Measurements from ENCODE around the gene ABCA3.

- TF ChIP-seq CTCF (IDR thresholded peaks at IDR 0.05 in 4 of 5, conservative IDR thresholded peaks at IDR 0.05 in 1 of 5), result no peak
- no peak for TF ChIP-seq POLR2A (IDR thresholded peaks at IDR 0.05)
Observed at GRCh38 chr16:2282866-2283555, 57.5 kb downstream of the ABCA3 start.

All from gastrocnemius medialis (tissue), 4 donors.